ENCODE results near the gene ANO3.
"Not testable (repeated sequence)": the region's sequence is repeated elsewhere in the genome, so short reads cannot be mapped to it uniquely, and the experiment has no call there.

The ANO3 gene

DNA sequence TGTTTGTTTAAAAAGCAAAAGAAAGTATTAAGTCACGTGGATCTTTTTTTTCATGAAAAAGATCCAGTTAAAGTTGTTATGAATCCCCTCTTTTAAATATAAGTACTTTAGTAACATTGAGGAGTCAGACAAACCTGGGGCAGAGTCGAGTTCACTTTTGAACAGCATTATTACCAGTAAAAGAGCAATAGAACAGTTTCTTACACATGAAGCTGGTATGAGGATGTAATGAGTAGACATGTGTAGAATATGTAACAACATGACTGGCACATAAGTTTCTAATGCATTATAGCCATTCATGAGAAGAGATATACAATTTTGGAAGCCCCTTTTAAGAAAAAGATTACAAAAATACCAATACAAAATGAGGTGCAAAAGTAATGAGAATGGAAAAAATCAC lies 247.8 kb downstream of the ANO3 start:
- no peak for DNase-seq

GRCh38 chr11:26580929-26581328 lies 249.0 kb downstream of the ANO3 start:
- no peak for DNase-seq

DNA sequence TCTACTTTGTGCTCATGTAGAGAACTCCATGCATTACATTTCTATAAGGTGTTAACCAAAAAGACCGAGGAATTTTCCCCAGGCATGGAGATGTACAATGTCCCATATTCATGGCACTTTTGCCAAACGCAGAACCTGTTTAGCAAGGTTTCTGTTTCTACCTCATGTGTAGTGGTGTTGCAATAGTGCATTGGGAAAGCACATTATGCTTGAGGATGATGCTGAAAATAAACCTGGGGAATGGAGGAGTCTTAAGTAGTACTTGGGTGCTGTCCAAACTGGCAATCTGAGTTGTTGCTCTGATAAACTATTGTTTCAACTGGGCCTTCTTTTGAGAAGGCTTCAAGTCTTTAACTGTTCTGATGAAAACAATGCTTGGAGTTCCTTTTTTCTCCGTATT lies 251.6 kb downstream of the ANO3 start:
- no peak for DNase-seq

GRCh38 chr11:26584818-26585217 lies 252.9 kb downstream of the ANO3 start:
- no peak for DNase-seq

GRCh38 chr11:26587073-26587472 lies 255.1 kb downstream of the ANO3 start:
- DNase-seq = no peak

DNA sequence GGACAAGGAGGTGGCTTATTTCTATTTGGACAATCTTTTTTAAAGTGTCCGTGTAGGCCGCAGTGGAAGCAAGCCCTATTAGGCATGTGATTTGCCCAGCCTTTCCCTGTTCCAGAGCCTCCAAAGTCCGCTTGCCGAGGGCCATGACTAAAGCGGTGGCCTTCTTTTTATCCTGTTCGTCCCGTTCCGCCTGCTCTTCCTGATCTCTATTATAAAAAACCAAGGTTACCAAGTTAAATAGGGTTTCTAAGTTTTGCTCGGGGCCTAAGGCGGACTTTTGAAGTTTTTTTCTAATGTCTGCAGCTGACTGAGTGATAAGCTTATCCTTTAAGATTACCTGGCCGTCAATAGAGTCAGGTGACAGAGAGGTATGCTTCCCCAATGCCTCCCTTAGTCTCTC lies 261.8 kb downstream of the ANO3 start:
- DNase-seq = no peak

- not testable (repeated sequence) for DNase-seq
Measured at GRCh38 chr11:26595207-26595865, 263.4 kb downstream of the ANO3 start.

DNA sequence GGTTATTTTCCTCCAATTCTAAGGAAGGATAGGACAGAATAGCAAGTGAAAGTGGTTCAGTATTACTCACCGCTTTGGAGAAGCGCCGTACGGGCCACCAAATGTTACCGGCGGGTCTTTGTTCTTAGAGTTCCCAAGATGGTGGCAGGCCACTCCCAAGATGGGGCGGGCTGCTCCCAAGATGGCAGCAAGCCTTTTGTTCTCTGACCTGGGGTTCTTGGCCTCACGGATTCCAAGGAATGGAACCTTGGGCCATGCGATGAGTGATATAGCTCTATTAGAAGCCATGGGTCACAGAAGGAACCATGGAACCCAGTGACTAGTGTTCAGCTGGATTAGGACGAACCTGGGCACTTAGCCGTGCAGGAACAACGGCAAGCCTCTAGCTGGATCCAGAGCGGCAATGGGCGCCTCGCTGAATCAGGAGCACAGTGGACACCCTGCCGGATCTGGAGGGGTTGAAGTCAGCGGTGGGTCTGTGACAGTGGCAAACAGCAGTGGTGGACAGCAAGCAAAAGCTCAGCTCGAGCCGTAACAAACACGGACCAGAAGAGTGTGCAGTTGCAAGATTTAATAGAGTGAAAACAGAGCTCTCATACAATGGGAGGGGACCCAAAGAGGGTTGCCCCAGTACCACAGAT lies 265.2 kb downstream of the ANO3 start:
- DNase-seq = not testable (repeated sequence)

GRCh38 chr11:26597899-26598298 lies 266.0 kb downstream of the ANO3 start:
- DNase-seq = no peak

- DNase-seq = peak; percentile 22
Measured at GRCh38 chr11:26599425-26599824, 267.5 kb downstream of the ANO3 start.

- no peak for DNase-seq
Measured at GRCh38 chr11:26599876-26600434, 268.0 kb downstream of the ANO3 start.

GRCh38 chr11:26607725-26608506 lies 276.0 kb downstream of the ANO3 start:
- no peak for DNase-seq

DNA sequence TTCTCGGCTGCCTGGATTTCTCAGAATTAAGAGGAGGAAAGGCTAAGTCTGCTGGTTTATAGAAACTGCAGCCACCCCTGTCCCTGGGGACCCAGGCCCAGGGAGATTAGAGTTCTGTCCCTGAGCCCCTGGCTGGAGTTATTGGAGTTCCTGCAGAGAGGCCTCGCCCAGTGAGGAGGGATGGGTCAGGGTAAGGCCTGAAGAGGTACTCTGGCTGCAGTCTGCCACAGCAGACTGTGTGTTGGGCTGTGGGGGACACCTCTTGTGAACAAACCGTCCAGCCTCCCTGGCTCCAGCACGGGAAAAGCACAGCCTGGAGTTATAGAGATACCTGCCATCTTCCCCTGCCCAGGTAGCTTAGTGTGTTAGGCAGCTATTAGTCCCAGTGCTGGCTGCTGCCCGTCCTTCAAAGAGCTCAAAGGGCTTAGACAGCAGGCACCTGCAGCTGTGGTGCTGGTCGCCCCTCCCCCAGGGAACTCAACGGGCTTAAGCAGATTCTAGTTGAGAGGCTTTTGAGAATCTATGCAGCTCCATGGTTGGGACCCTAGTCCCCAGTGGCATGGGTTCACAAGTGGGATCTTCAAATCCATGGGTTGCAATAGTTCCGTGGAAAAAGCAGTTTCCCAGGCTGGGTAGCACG lies 276.7 kb downstream of the ANO3 start:
- no peak for DNase-seq

GRCh38 chr11:26613759-26614158 lies 281.8 kb downstream of the ANO3 start:
- no peak for DNase-seq

- DNase-seq = no peak
Measured at GRCh38 chr11:26618441-26618840, 286.5 kb downstream of the ANO3 start.

GRCh38 chr11:26620282-26621045 lies 288.5 kb downstream of the ANO3 start:
- DNase-seq = no peak

- DNase-seq = no peak
Measured at GRCh38 chr11:26621132-26621531, 289.2 kb downstream of the ANO3 start.

GRCh38 chr11:26622181-26622580 lies 290.3 kb downstream of the ANO3 start:
- DNase-seq = no peak

GRCh38 chr11:26623076-26623659 lies 291.2 kb downstream of the ANO3 start:
- DNase-seq = no peak

GRCh38 chr11:26626346-26626745 lies 294.4 kb downstream of the ANO3 start:
- DNase-seq = no peak

DNA sequence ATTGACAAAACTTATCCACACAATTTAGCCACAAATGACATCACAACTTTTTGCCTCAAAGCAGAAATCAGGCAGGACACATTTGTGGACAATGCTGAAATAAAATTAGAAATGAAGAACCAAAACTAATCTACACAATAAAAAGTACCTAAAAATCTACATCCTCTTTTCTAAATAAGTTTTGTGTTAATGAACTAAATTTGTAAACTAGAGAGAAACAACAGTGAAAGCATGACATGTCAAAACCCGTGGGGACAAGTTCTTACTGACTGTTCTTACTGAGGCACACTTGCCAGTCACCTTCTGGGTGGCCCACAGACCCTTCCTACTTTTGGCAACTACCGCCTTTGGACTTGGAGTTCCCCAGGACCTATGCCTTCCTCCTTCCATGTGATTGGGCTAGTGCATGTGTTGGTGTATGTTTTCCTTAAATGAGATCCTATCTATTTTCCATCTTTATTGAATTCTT lies 300.8 kb downstream of the ANO3 start:
- DNase-seq = no peak

- not testable (repeated sequence) for DNase-seq
Measured at GRCh38 chr11:26643314-26643713, 311.4 kb downstream of the ANO3 start.

Measured in eye (tissue), 1 donor.